CD14-positive monocyte (primary cell): Measurements from ENCODE around the gene RNPS1. TPM values are rescaled to one million over a fixed set of nuclear protein-coding genes. Genes with fewer than 3 reads are reported as not detected.

ENCODE experiments used
- DNase-seq, 3 donors: peaks; one replicate each; pipeline ENCODE4 v3.0.0-alpha.2; 2011 to 2022
- H2AFZ ChIP-seq: 2 replicates; pipeline ENCODE4 v1.6.0; 2012; ENCODE audit warnings: mild to moderate bottlenecking, low read depth, low read length, inconsistent platforms; ENCODE audit not compliant: insufficient read depth, poor library complexity, severe bottlenecking
- H3K27ac ChIP-seq, 2 donors: 1 replicate in 1 of 2; 2 replicates in 1 of 2; pipeline ENCODE4 v1.5.1; 2012 to 2013; ENCODE audit warnings: low read length in 2 of 2, control low read depth in 1 of 2, inconsistent platforms in 1 of 2, low read depth in 1 of 2, mild to moderate bottlenecking in 1 of 2
- H3K27me3 ChIP-seq, 2 donors: one replicate each; pipeline versions ENCODE4 v1.6.0 to v1.6.1; 2011 to 2013; ENCODE audit warnings: low read length in 2 of 2; ENCODE audit not compliant: control insufficient read depth in 2 of 2, insufficient read depth in 2 of 2
- H3K36me3 ChIP-seq, 2 donors: replicated peaks in 1 of 2; 1 replicate in 1 of 2; 2 replicates in 1 of 2; pipeline versions ENCODE4 v1.5.1 to v1.6.1; 2012 to 2013; ENCODE audit warnings: low read length in 2 of 2, control low read depth in 1 of 2, inconsistent platforms in 1 of 2, mild to moderate bottlenecking in 1 of 2; ENCODE audit not compliant: insufficient read depth in 2 of 2, control insufficient read depth in 1 of 2
- H3K4me1 ChIP-seq, 2 donors: 1 replicate in 1 of 2; 2 replicates in 1 of 2; pipeline versions ENCODE4 v1.5.1 to v1.6.1; 2012 to 2013; ENCODE audit warnings: low read length in 2 of 2, control low read depth in 1 of 2, inconsistent platforms in 1 of 2, mild to moderate bottlenecking in 1 of 2, moderate library complexity in 1 of 2; ENCODE audit not compliant: insufficient read depth in 2 of 2, control insufficient read depth in 1 of 2
- H3K4me2 ChIP-seq: replicated peaks from 2 replicates; pipeline ENCODE3; 2012; ENCODE audit warnings: low read length, moderate library complexity, mild to moderate bottlenecking; ENCODE audit not compliant: poor library complexity, severe bottlenecking; ENCODE audit errors: extremely low read depth
- H3K4me3 ChIP-seq, 3 experiments: fragments of 200-600 bp in 1 of 3; sonication (generic) in 1 of 3; replicated peaks in 1 of 3; 1 replicate in 2 of 3; 2 replicates in 1 of 3; pipeline ENCODE4 v1.5.1; 2011 to 2013; ENCODE audit warnings: low read length in 3 of 3, mild to moderate bottlenecking in 3 of 3, control low read depth in 2 of 3, low read depth in 2 of 3, inconsistent platforms in 1 of 3, moderate library complexity in 1 of 3
- H3K79me2 ChIP-seq: 2 replicates; pipeline ENCODE4 v1.6.0; 2012; ENCODE audit warnings: mild to moderate bottlenecking, control low read depth, inconsistent platforms, low read length, moderate library complexity; ENCODE audit not compliant: insufficient read depth
- H3K9ac ChIP-seq: 2 replicates; pipeline ENCODE4 v1.6.0; 2017; ENCODE audit warnings: low read length, mild to moderate bottlenecking; ENCODE audit not compliant: insufficient read depth, poor library complexity, severe bottlenecking
- H3K9me3 ChIP-seq, 2 donors: replicated peaks in 1 of 2; 1 replicate in 1 of 2; 2 replicates in 1 of 2; pipeline versions ENCODE4 v1.5.1 to v1.6.1; 2012 to 2013; ENCODE audit warnings: low read length in 2 of 2, control low read depth in 1 of 2; ENCODE audit not compliant: control insufficient read depth in 1 of 2, insufficient read depth in 1 of 2
- H4K20me1 ChIP-seq: 2 replicates; pipeline ENCODE4 v1.6.0; 2012; ENCODE audit warnings: mild to moderate bottlenecking, low read length, control low read depth, moderate library complexity; ENCODE audit not compliant: insufficient read depth
- H3K27ac Mint-ChIP-seq, 7 donors: one replicate each; pipeline ENCODE4 v1.8.0; 2020; ENCODE audit warnings: mild to moderate bottlenecking in 7 of 7, mixed read lengths in 7 of 7, moderate library complexity in 6 of 7, inconsistent platforms in 2 of 7
- H3K27me3 Mint-ChIP-seq, 3 donors: one replicate each; pipeline ENCODE4 v1.8.0; 2021 to 2022; ENCODE audit warnings: low read depth in 3 of 3, mild to moderate bottlenecking in 3 of 3, mixed read lengths in 3 of 3, moderate library complexity in 3 of 3, inconsistent platforms in 1 of 3
- H3K36me3 Mint-ChIP-seq, 2 donors: one replicate each; pipeline ENCODE4 v1.8.0; 2020; ENCODE audit warnings: mixed read lengths in 2 of 2, inconsistent platforms in 1 of 2, mild to moderate bottlenecking in 1 of 2
- H3K4me1 Mint-ChIP-seq: one replicate; pipeline ENCODE4 v1.8.0; 2020; ENCODE audit warnings: mild to moderate bottlenecking, mixed read lengths
- H3K4me3 Mint-ChIP-seq, 2 donors: one replicate each; pipeline ENCODE4 v1.8.0; 2020; ENCODE audit warnings: mild to moderate bottlenecking in 2 of 2, mixed read lengths in 2 of 2, moderate library complexity in 1 of 2
- H3K9me3 Mint-ChIP-seq, 7 donors: one replicate each; pipeline ENCODE4 v1.8.0; 2020 to 2022; ENCODE audit warnings: mixed read lengths in 7 of 7, mild to moderate bottlenecking in 6 of 7, moderate library complexity in 6 of 7, inconsistent platforms in 2 of 7
- CTCF ChIP-seq: fragments of 200-600 bp; IDR thresholded peaks from one replicate; pipeline ENCODE4 v1.8.0; 2022; ENCODE audit warnings: antibody characterized with exemption, mild to moderate bottlenecking
- WGBS: methylation state at CpG from one replicate; pipeline ENCODE4 v1.1.5; 2013; ENCODE audit warnings: missing lambda C conversion rate; ENCODE audit not compliant: insufficient coverage; 5-methylcytosine and 5-hydroxymethylcytosine counted together
- intact Hi-C, 2 donors: fragments of 100-400 bp; cut with micrococcal nuclease; formaldehyde crosslinking; loops; one replicate each; pipeline versions ENCODE4 v1.15.0 to v1.15.1; 2023
- polyA plus RNA-seq, 3 donors: library from polyadenylated mRNA; depleted of rRNA in 1 of 3; unstranded in 2 of 3; stranded (reverse) in 1 of 3; fragments of 300-500 nt in 2 of 3; fragments of >200 nt in 1 of 3; fragmentation: Illumina TruSeq in 2 of 3; gene quantifications; 1 replicate in 2 of 3; 2 replicates in 1 of 3; pipeline ENCODE4 v1.2.3, GENCODE V29; 2012 to 2021
- small RNA-seq: library from RNA; depleted of rRNA; stranded (forward); fragments of <200 nt; gene quantifications from one replicate; pipeline ENCODE3, GENCODE V24; 2012; ENCODE audit warnings: low read depth; ENCODE audit not compliant: insufficient read length

Gene RNPS1
- polyA plus RNA-seq, 3 donors = 93.7 to 176 (median 106) TPM

- H3K36me3 ChIP-seq = peaks cover 25 to 29% of the 10 kb centered on the region in 2 donors
- peaks cover 0 to 2% of the 10 kb centered on the region in 2 donors for H3K27me3 ChIP-seq
- WGBS = 94% methylated on average over 10 of the region's 13 CpGs
- H3K4me3 Mint-ChIP-seq = peak overlapping the region; percentile 73 to 76
- H3K4me1 ChIP-seq = peaks cover 23 to 27% of the 10 kb centered on the region in 2 donors
- peaks cover 17 to 26% of the 10 kb centered on the region in 2 donors for H3K36me3 Mint-ChIP-seq
- peaks cover 4 to 21% (median 9%) of the 10 kb centered on the region in 3 donors for H3K27me3 Mint-ChIP-seq
- H3K4me3 ChIP-seq = peak overlapping the region; percentile 64 to 92 (median 77)
- no peak for TF ChIP-seq CTCF
- peak overlapping the region; percentile 5 to 85 (median 72) for H3K27ac Mint-ChIP-seq
- no peaks in the 10 kb centered on the region for H3K9me3 ChIP-seq
- DNase-seq = no peak
- peaks cover 17% of the 10 kb centered on the region for H4K20me1 ChIP-seq
- H3K9me3 Mint-ChIP-seq = peaks cover 0 to 5% (median 0%) of the 10 kb centered on the region in 7 donors
- H2AFZ ChIP-seq = peak overlapping the region; percentile 88
- H3K9ac ChIP-seq = peak overlapping the region; percentile 76
- H3K79me2 ChIP-seq = peaks cover 15% of the 10 kb centered on the region
- intact Hi-C loops = loop anchor here (2.0 to 5.0 kb wide), 3 partner anchors 47 to 63 kb away; partner anchors contain the start of genes RNPS1 (in 2 of the 2) and TRAF7 (in 2 of the 2)
- peaks cover 25% of the 10 kb centered on the region for H3K4me1 Mint-ChIP-seq
- peak overlapping the region; percentile 49 to 83 for H3K27ac ChIP-seq
- H3K4me2 ChIP-seq = peak overlapping the region; percentile 95
Measured at GRCh38 chr16:2204416-2205103, 63.4 kb downstream of the RNPS1 start.

Small RNAs within 50 kb of the gene (small RNA-seq; reads per million reads assigned to genes)
- gene MIR3677 (not detected), gene MIR4717 (not detected)

Other genes with a start within 250 kb of the RNPS1 start
- gene NPW, start 248.3 kb downstream of the RNPS1 start, polyA plus RNA-seq = not detected
- 1 to 10 TPM in 1 of 3 donors, under 1 TPM in 2; 0.66 to 8.2 (median 0.78) TPM for gene NHERF2, start 241.2 kb downstream of the RNPS1 start, polyA plus RNA-seq
- gene NTHL1, start 220.3 kb downstream of the RNPS1 start, polyA plus RNA-seq = 10 to 100 TPM in 1 of 3 donors, 1 to 10 TPM in 2; 9.2 to 22.4 (median 9.6) TPM
- 10 to 100 TPM; 11.7 to 95.1 (median 20.8) TPM for gene TSC2, start 220.1 kb downstream of the RNPS1 start, polyA plus RNA-seq
- 10 to 100 TPM in 1 of 3 donors, 1 to 10 TPM in 1, under 1 TPM in 1; 0.22 to 53.8 (median 1.6) TPM for gene PKD1, start 132.2 kb downstream of the RNPS1 start, polyA plus RNA-seq
- gene RAB26, start 119.5 kb downstream of the RNPS1 start, polyA plus RNA-seq = not detected
- gene TRAF7, start 112.3 kb downstream of the RNPS1 start, polyA plus RNA-seq = 10 to 100 TPM in 1 of 3 donors, 1 to 10 TPM in 2; 5.9 to 41.9 (median 6.7) TPM
- gene CASKIN1, start 71.5 kb downstream of the RNPS1 start, polyA plus RNA-seq = not detected
- gene MLST8, start 62.7 kb downstream of the RNPS1 start, polyA plus RNA-seq = 10 to 100 TPM; 29.9 to 54.3 (median 30.5) TPM
- gene BRICD5, start 57.3 kb downstream of the RNPS1 start, polyA plus RNA-seq = 1 to 10 TPM in 1 of 3 donors, not detected in 2; 8.8 TPM
- 10 to 100 TPM in 2 of 3 donors, 1 to 10 TPM in 1; 7.2 to 20.2 (median 19.2) TPM for gene PGP, start 53.3 kb downstream of the RNPS1 start, polyA plus RNA-seq
- gene E4F1, start 44.5 kb downstream of the RNPS1 start, polyA plus RNA-seq = 10 to 100 TPM in 1 of 3 donors, 1 to 10 TPM in 2; 4.9 to 50.9 (median 5.8) TPM
- gene DNASE1L2, start 31.7 kb downstream of the RNPS1 start, polyA plus RNA-seq = 1 to 10 TPM in 1 of 3 donors, not detected in 2; 1.1 TPM
- 10 to 100 TPM; 29.9 to 74.5 (median 52.3) TPM for gene ECI1, start 16.5 kb downstream of the RNPS1 start, polyA plus RNA-seq
- 1 to 10 TPM in 1 of 3 donors, under 1 TPM in 2; 0.06 to 1.2 (median 0.68) TPM for gene ABCA3, start 72.6 kb upstream of the RNPS1 start, polyA plus RNA-seq
- gene CCNF, start 161.3 kb upstream of the RNPS1 start, polyA plus RNA-seq = under 1 TPM; 0.34 to 0.97 (median 0.68) TPM
- under 1 TPM in 1 of 3 donors, not detected in 2; 0.28 TPM for gene TEDC2, start 192.0 kb upstream of the RNPS1 start, polyA plus RNA-seq
- not detected for gene NTN3, start 203.2 kb upstream of the RNPS1 start, polyA plus RNA-seq
- gene TBC1D24, start 207.0 kb upstream of the RNPS1 start, polyA plus RNA-seq = 1 to 10 TPM in 2 of 3 donors, under 1 TPM in 1; 0.76 to 5.9 (median 2.1) TPM
- 100 to 1,000 TPM; 176 to 310 (median 187) TPM for gene ATP6V0C, start 245.8 kb upstream of the RNPS1 start, polyA plus RNA-seq